T-cell (primary cell): ENCODE measurements around the gene CELF2. TPM values are rescaled to one million over a fixed set of nuclear protein-coding genes. Genes with fewer than 3 reads are reported as not detected.

ENCODE experiments used
- ATAC-seq, 4 experiments: fragments of 200-7000 bp in 3 of 4; fragments of 150-1000 bp in 1 of 4; cut with Tn5 transposase; replicated peaks in 1 of 4; 1 replicate in 3 of 4; 2 replicates in 1 of 4; pipeline ENCODE4 v1.10.0; 2021; ENCODE audit warnings: moderate library complexity in 3 of 4, mild to moderate bottlenecking in 2 of 4, moderate number of reproducible peaks in 1 of 4
- CTCF ChIA-PET, 2 donors: fragments of 300-600 bp; sonication (Branson Sonifier 250); formaldehyde crosslinking; loops; one replicate each; lab custom pipeline; 2022; ENCODE audit warnings: antibody characterized with exemption in 2 of 2; lab: Charles Lee
- POLR2A ChIA-PET, 2 donors: fragments of 300-600 bp; sonication (Branson Sonifier 250); formaldehyde crosslinking; loops; one replicate each; lab custom pipeline; 2022; ENCODE audit warnings: antibody characterized with exemption in 2 of 2; lab: Charles Lee
- DNase-seq, 35 experiments: peaks; one replicate each; pipeline versions ENCODE4 v3.0.0 to v3.0.0-alpha.2; 2013 to 2023
- H3K27ac ChIP-seq: one replicate; pipeline ENCODE4 v1.5.1; 2013; ENCODE audit warnings: low read length
- H3K27me3 ChIP-seq, 2 experiments: replicated peaks in 1 of 2; 1 replicate in 1 of 2; 2 replicates in 1 of 2; pipeline versions ENCODE4 v1.6.1 to v1.7.0; 2013; ENCODE audit warnings: low read length in 1 of 2, mixed read lengths in 1 of 2; ENCODE audit not compliant: control insufficient read depth in 2 of 2, insufficient read depth in 2 of 2; ENCODE audit errors: extremely low read depth in 1 of 2
- H3K36me3 ChIP-seq, 2 donors: 1 replicate in 1 of 2; 2 replicates in 1 of 2; pipeline versions ENCODE4 v1.6.1 to v1.7.0; 2013; ENCODE audit warnings: low read length in 1 of 2; ENCODE audit not compliant: control insufficient read depth in 2 of 2, insufficient read depth in 1 of 2; ENCODE audit errors: extremely low read depth in 1 of 2
- H3K4me1 ChIP-seq, 2 experiments: 1 replicate in 1 of 2; 2 replicates in 1 of 2; pipeline versions ENCODE4 v1.6.1 to v1.7.0; 2013; ENCODE audit warnings: low read length in 2 of 2, mixed read lengths in 1 of 2; ENCODE audit not compliant: insufficient read depth in 2 of 2, control insufficient read depth in 1 of 2; ENCODE audit errors: extremely low read depth in 1 of 2
- H3K4me3 ChIP-seq, 2 donors: 1 replicate in 1 of 2; 2 replicates in 1 of 2; pipeline versions ENCODE4 v1.5.1 to v1.7.0; 2013; ENCODE audit warnings: mild to moderate bottlenecking in 2 of 2, low read length in 1 of 2, moderate library complexity in 1 of 2; ENCODE audit not compliant: control insufficient read depth in 1 of 2; ENCODE audit errors: extremely low read depth in 1 of 2
- H3K9me3 ChIP-seq: 2 replicates; pipeline ENCODE4 v1.7.0; 2013
- H3K27ac Mint-ChIP-seq, 2 donors: one replicate each; pipeline ENCODE4 v1.8.0; 2020 to 2021; ENCODE audit warnings: mild to moderate bottlenecking in 2 of 2, mixed read lengths in 2 of 2
- H3K27me3 Mint-ChIP-seq, 2 donors: one replicate each; pipeline ENCODE4 v1.8.0; 2021 to 2022; ENCODE audit warnings: mixed read lengths in 2 of 2
- H3K36me3 Mint-ChIP-seq: one replicate; pipeline ENCODE4 v1.8.0; 2021; ENCODE audit warnings: mixed read lengths
- H3K4me1 Mint-ChIP-seq, 3 donors: one replicate each; pipeline ENCODE4 v1.8.0; 2020 to 2022; ENCODE audit warnings: mixed read lengths in 3 of 3, mild to moderate bottlenecking in 1 of 3
- H3K4me3 Mint-ChIP-seq, 3 donors: one replicate each; pipeline ENCODE4 v1.8.0; 2020 to 2022; ENCODE audit warnings: mild to moderate bottlenecking in 3 of 3, mixed read lengths in 3 of 3, moderate library complexity in 3 of 3
- H3K9me3 Mint-ChIP-seq, 3 donors: one replicate each; pipeline ENCODE4 v1.8.0; 2020 to 2022; ENCODE audit warnings: mixed read lengths in 3 of 3
- WGBS: methylation state at CpG from one replicate; pipeline ENCODE4 v1.1.5; 2013; ENCODE audit warnings: missing lambda C conversion rate; ENCODE audit not compliant: insufficient coverage; 5-methylcytosine and 5-hydroxymethylcytosine counted together
- total RNA-seq, 35 experiments: library from RNA in 6 of 35; stranded (reverse) in 6 of 35; fragments of 120-200 nt in 1 of 35; gene quantifications; one replicate each; pipeline versions ENCODE4 v1.2.1 to v1.2.4 and lab custom pipeline; 2013 to 2026

CELF2 gene
- total RNA-seq, 5 donors from 2014 or later (not counting 1 experiment from before 2014, with no cell fraction given), result 149 to 225 (median 166) TPM

- ATAC-seq (no peak), DNase-seq (no peak)
- 100% methylated on average over 1 of the region's 10 CpGs for WGBS
- Mint-ChIP-seq H3K27me3 (no peaks in the 10 kb centered on the region), H3K9me3 (no peaks in the 10 kb centered on the region), H3K36me3 (peaks cover 31% of the 10 kb centered on the region), H3K4me1 (peaks cover 32 to 39% (median 35%) of the 10 kb centered on the region in 3 donors), H3K27ac (peak overlapping the region in 1 of 2 donors; percentile 24), H3K4me3 (no peak overlapping the region)
- Histone ChIP-seq H3K27me3 (no peaks in the 10 kb centered on the region), H3K4me1 (peaks cover 10 to 52% of the 10 kb centered on the region in 2 experiments), H3K27ac (no peak overlapping the region), H3K4me3 (no peak overlapping the region), H3K9me3 (no peaks in the 10 kb centered on the region), H3K36me3 (peaks cover 9 to 88% of the 10 kb centered on the region in 2 donors)
- POLR2A ChIA-PET, result no interaction called here
- CTCF ChIA-PET, result no interaction called here
Observed at GRCh38 chr10:11249152-11249807, 231.6 kb downstream of the CELF2 start.

- no peaks in the 10 kb centered on the region for H3K9me3 ChIP-seq
- ChIA-PET CTCF (no interaction called here), POLR2A (no interaction called here)
- H3K27me3 Mint-ChIP-seq, result no peaks in the 10 kb centered on the region
- DNase-seq (no peak), ATAC-seq (no peak)
- H3K4me1 ChIP-seq, result peaks cover 10 to 49% of the 10 kb centered on the region in 2 experiments
- peaks cover 34% of the 10 kb centered on the region for H3K36me3 Mint-ChIP-seq
- H3K4me1 Mint-ChIP-seq, result peaks cover 37 to 44% (median 39%) of the 10 kb centered on the region in 3 donors
- no peaks in the 10 kb centered on the region for H3K9me3 Mint-ChIP-seq
- no peaks in the 10 kb centered on the region for H3K27me3 ChIP-seq
- H3K27ac Mint-ChIP-seq, result peak overlapping the region; percentile 36 to 55
- no peak overlapping the region for H3K4me3 ChIP-seq
- no CpG with 5 or more reads among the region's 2 CpGs for WGBS
- H3K4me3 Mint-ChIP-seq, result no peak overlapping the region
- no peak overlapping the region for H3K27ac ChIP-seq
- H3K36me3 ChIP-seq, result peaks cover 10 to 90% of the 10 kb centered on the region in 2 donors
Observed at GRCh38 chr10:11249808-11250195, 232.1 kb downstream of the CELF2 start.

GRCh38 chr10:11250304-11250703, 232.6 kb downstream of the CELF2 start:
- Histone ChIP-seq H3K27ac (no peak overlapping the region), H3K4me3 (no peak overlapping the region), H3K36me3 (peaks cover 13 to 92% of the 10 kb centered on the region in 2 donors), H3K27me3 (no peaks in the 10 kb centered on the region), H3K9me3 (no peaks in the 10 kb centered on the region), H3K4me1 (peaks cover 6 to 51% of the 10 kb centered on the region in 2 experiments)
- H3K27ac Mint-ChIP-seq, result peak overlapping the region; percentile 57 to 64
- no peaks in the 10 kb centered on the region for H3K27me3 Mint-ChIP-seq
- H3K36me3 Mint-ChIP-seq, result peaks cover 39% of the 10 kb centered on the region
- POLR2A ChIA-PET, result no interaction called here
- CTCF ChIA-PET, result no interaction called here
- ATAC-seq, result no peak
- H3K9me3 Mint-ChIP-seq, result no peaks in the 10 kb centered on the region
- no peak overlapping the region for H3K4me3 Mint-ChIP-seq
- WGBS, result 100% methylated on average over 2 of the region's 5 CpGs
- no peak for DNase-seq
- H3K4me1 Mint-ChIP-seq, result peaks cover 42 to 49% (median 44%) of the 10 kb centered on the region in 3 donors

- Mint-ChIP-seq H3K27ac (peak overlapping the region; percentile 48 to 71), H3K9me3 (no peaks in the 10 kb centered on the region), H3K4me3 (no peak overlapping the region), H3K4me1 (peaks cover 60 to 72% (median 66%) of the 10 kb centered on the region in 3 donors), H3K27me3 (no peaks in the 10 kb centered on the region), H3K36me3 (peaks cover 53% of the 10 kb centered on the region)
- POLR2A ChIA-PET, result interaction anchor here in 1 of 2 donors (1.8 kb wide), 1 partner anchor 15 kb away, joined by 4 read pairs; no protein-coding TSS in a partner anchor
- Histone ChIP-seq H3K36me3 (peaks cover 15 to 97% of the 10 kb centered on the region in 2 donors), H3K4me3 (no peak overlapping the region), H3K27ac (no peak overlapping the region), H3K9me3 (no peaks in the 10 kb centered on the region), H3K27me3 (no peaks in the 10 kb centered on the region), H3K4me1 (peaks cover 2 to 46% of the 10 kb centered on the region in 2 experiments)
- ATAC-seq (no peak), DNase-seq (no peak)
- CTCF ChIA-PET, result interaction anchor here (0.8 to 1.6 kb wide), 3 partner anchors 16 to 44 kb away, joined by 3 to 4 read pairs (median 4); no protein-coding TSS in a partner anchor
- 90% methylated on average over 4 of the region's 7 CpGs for whole genome bisulfite sequencing
Observed at GRCh38 chr10:11252887-11253286, 235.2 kb downstream of the CELF2 start.

GRCh38 chr10:11253385-11254002, 235.8 kb downstream of the CELF2 start:
- Mint-ChIP-seq H3K36me3 (peaks cover 57% of the 10 kb centered on the region), H3K4me3 (no peak overlapping the region), H3K4me1 (peaks cover 63 to 78% (median 72%) of the 10 kb centered on the region in 3 donors), H3K27ac (peak overlapping the region; percentile 48 to 71), H3K27me3 (no peaks in the 10 kb centered on the region), H3K9me3 (no peaks in the 10 kb centered on the region)
- H3K27ac ChIP-seq, result no peak overlapping the region
- no peak for DNase-seq
- H3K4me1 ChIP-seq, result peaks cover 2 to 49% of the 10 kb centered on the region in 2 experiments
- no peaks in the 10 kb centered on the region for H3K27me3 ChIP-seq
- ATAC-seq, result no peak
- no peak overlapping the region for H3K4me3 ChIP-seq
- POLR2A ChIA-PET, result no interaction called here
- WGBS, result 100% methylated on average over 1 of the region's 10 CpGs
- CTCF ChIA-PET, result interaction anchor here in 1 of 2 donors (0.8 to 1.6 kb wide), 2 partner anchors 16 to 45 kb away, joined by 3 to 4 read pairs; no protein-coding TSS in a partner anchor
- H3K9me3 ChIP-seq, result no peaks in the 10 kb centered on the region
- peaks cover 10 to 97% of the 10 kb centered on the region in 2 donors for H3K36me3 ChIP-seq

- Histone ChIP-seq H3K4me1 (peaks cover 2 to 48% of the 10 kb centered on the region in 2 experiments), H3K9me3 (no peaks in the 10 kb centered on the region), H3K36me3 (peaks cover 13 to 97% of the 10 kb centered on the region in 2 donors), H3K27ac (no peak overlapping the region), H3K4me3 (no peak overlapping the region), H3K27me3 (no peaks in the 10 kb centered on the region)
- peaks cover 60 to 79% (median 75%) of the 10 kb centered on the region in 3 donors for H3K4me1 Mint-ChIP-seq
- ChIA-PET POLR2A (no interaction called here), CTCF (no interaction called here)
- H3K27me3 Mint-ChIP-seq, result no peaks in the 10 kb centered on the region
- WGBS, result 98% methylated on average over 7 of the region's 12 CpGs
- no peak overlapping the region for H3K4me3 Mint-ChIP-seq
- no peak for ATAC-seq
- DNase-seq, result no peak
- peaks cover 62% of the 10 kb centered on the region for H3K36me3 Mint-ChIP-seq
- H3K9me3 Mint-ChIP-seq, result no peaks in the 10 kb centered on the region
- peak overlapping the region; percentile 49 to 56 for H3K27ac Mint-ChIP-seq
Observed at GRCh38 chr10:11255156-11255555, 237.5 kb downstream of the CELF2 start.
